ENCODE measurements around the gene ICE2.

GRCh38 chr15:60389261-60390077, 89.5 kb downstream of the ICE2 start:
- no peak for TF ChIP-seq EP300 (IDR thresholded peaks at IDR 0.05; ENCODE audit: borderline replicate concordance in 1 of 2, low read depth in 1 of 2, low read length in 1 of 2)
- TF ChIP-seq, protein P1, sequence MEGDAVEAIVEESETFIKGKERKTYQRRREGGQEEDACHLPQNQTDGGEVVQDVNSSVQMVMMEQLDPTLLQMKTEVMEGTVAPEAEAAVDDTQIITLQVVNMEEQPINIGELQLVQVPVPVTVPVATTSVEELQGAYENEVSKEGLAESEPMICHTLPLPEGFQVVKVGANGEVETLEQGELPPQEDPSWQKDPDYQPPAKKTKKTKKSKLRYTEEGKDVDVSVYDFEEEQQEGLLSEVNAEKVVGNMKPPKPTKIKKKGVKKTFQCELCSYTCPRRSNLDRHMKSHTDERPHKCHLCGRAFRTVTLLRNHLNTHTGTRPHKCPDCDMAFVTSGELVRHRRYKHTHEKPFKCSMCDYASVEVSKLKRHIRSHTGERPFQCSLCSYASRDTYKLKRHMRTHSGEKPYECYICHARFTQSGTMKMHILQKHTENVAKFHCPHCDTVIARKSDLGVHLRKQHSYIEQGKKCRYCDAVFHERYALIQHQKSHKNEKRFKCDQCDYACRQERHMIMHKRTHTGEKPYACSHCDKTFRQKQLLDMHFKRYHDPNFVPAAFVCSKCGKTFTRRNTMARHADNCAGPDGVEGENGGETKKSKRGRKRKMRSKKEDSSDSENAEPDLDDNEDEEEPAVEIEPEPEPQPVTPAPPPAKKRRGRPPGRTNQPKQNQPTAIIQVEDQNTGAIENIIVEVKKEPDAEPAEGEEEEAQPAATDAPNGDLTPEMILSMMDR (IDR thresholded peaks at IDR 0.05) = no peak
- TF ChIP-seq MXI1 (IDR thresholded peaks at IDR 0.05; ENCODE audit: low read depth, low read length) = no peak
- no peak for TF ChIP-seq RAD21 (IDR thresholded peaks at IDR 0.05; ENCODE audit: low read length)
- TF ChIP-seq, protein P2, sequence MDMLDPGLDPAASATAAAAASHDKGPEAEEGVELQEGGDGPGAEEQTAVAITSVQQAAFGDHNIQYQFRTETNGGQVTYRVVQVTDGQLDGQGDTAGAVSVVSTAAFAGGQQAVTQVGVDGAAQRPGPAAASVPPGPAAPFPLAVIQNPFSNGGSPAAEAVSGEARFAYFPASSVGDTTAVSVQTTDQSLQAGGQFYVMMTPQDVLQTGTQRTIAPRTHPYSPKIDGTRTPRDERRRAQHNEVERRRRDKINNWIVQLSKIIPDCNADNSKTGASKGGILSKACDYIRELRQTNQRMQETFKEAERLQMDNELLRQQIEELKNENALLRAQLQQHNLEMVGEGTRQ (IDR thresholded peaks at IDR 0.05; ENCODE audit: borderline replicate concordance, low read depth, low read length) = no peak
